HG03139 (cell line): Measurements from ENCODE around the gene KRTAP10-8.
"Not testable (repeated sequence)": the region's sequence is repeated elsewhere in the genome, so short reads cannot be mapped to it uniquely, and the experiment has no call there.

ENCODE experiments used
- ATAC-seq: cut with Tn5 transposase; IDR thresholded peaks from one replicate; pipeline ENCODE4 v1.9.1; 2021; ENCODE audit not compliant: unreplicated experiment

The KRTAP10-8 gene

DNA sequence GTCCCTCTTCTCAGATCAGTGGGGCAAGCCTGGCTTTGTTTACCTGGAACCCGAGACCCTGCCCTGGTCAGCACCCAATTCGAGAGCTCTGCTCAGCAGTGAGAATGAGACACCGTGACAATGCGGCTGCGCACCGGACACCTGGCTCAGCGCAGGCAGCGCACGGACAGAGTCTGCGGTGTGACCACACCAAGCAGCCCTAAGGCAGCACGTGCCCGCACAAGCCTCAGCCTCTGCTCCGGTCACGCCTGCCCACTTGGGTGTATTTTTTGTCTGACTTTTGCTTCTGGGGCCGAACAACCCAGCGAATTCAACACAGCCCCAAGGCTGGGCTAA lies 4.7 kb downstream of the KRTAP10-8 start:
- ATAC-seq, result no peak

DNA sequence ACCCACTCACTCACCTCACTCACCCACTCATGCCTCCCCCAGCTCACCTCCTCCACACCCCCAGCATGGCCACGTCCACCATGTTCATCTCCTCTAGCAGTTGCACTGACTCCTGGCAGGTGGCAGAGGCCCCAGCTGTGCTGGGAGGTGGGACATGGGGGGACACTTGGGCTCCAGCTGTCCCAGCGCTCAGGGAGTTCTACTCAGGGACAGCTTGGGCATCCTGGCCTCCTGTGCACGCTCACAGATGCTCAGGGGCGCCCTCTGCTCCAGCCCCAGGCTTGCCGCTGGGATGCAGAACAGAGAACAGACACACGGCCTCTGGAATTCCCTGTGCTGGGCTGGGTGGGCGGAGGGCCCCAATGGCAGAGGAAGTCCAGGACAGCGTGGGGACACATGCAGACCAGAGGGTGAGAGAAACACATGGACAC lies 5.2 kb downstream of the KRTAP10-8 start:
- no peak for ATAC-seq

DNA sequence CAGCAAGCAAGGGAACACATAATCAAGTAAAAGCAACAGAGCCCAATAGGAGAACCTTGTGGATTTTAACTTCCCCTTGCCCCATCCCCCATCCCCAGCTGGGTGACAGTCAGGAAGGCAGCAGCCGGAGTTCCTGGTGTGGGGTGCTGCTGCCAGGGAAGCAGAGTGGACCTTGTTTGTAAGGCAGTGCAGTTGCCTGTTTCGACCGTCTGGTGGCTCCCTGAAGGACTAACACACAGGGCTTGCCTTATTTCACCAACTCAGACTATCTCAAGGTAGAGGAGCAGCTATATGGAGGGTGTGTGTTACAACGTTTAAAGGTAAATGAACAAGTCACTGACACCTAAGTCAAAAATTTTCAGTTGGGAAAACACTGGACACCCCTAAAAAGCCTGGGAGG lies 6.6 kb downstream of the KRTAP10-8 start:
- ATAC-seq, result no peak

GRCh38 chr21:44618909-44619308 lies 7.0 kb downstream of the KRTAP10-8 start:
- no peak for ATAC-seq

DNA sequence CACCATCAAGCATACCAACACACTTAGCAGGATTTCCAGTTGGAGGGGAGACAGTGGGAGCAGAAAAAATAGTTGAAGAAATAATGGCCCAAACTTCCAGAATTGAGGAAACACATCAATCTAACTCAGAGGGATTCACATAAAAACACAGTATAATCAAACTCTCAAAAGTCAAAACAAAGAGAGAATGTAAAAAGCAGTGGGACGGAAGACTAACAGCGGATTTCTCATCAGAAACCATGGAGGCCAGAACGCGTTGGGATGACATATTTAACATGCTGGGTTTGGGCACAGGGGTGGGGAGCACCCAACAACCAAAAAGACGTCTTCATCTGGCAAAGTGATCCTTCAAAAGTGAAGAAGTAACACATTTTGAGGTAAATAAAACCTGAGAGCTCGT lies 8.0 kb downstream of the KRTAP10-8 start:
- ATAC-seq, result no peak

GRCh38 chr21:44623575-44623974 lies 11.7 kb downstream of the KRTAP10-8 start:
- ATAC-seq, result no peak

DNA sequence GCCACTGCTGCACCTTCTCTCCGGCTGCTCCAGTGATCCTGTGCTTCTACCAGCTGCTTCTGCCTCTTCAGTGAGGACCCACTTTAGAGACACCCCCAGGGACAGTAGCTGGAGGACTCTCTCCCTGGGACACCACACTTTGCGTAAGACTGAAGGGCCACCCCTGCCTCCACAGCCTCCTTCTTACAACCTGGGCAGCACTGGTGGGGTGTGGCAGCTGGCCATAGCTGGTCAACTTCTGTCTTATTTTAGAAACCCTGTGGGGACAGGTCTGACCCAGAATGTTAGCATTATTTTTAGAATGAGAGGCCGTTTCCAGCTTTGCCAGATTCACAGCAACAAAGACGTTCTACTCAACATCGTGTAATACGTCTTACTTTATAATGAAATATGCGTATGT lies 13.9 kb downstream of the KRTAP10-8 start:
- no peak for ATAC-seq

DNA sequence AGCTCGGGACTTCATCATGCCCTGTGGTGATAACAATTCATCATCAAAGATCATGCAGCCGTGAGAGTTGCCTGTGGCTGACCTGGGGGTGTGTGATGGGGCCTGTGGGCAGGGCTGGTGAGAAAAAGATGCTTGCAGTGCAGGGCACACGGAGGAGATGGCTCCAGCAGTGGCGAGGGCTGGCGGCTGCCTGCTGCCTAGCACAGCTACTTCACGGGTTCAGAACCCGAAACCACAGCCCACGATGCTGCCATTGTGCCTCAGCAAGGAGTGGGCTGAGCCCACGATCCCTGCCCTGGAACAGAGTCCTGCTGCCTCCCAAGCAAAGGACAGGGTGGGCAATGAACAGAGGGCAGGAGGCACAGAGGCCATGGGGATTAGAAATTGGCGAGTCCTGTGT lies 14.4 kb downstream of the KRTAP10-8 start:
- ATAC-seq, result no peak

GRCh38 chr21:44626673-44627143 lies 14.8 kb downstream of the KRTAP10-8 start, which contains the start of gene KRTAP10-9:
Gene KRTAP10-9 (plus strand): TSS chr21:44627093. CDS start chr21:44627172, 79 bp downstream.
- ATAC-seq, result no peak

DNA sequence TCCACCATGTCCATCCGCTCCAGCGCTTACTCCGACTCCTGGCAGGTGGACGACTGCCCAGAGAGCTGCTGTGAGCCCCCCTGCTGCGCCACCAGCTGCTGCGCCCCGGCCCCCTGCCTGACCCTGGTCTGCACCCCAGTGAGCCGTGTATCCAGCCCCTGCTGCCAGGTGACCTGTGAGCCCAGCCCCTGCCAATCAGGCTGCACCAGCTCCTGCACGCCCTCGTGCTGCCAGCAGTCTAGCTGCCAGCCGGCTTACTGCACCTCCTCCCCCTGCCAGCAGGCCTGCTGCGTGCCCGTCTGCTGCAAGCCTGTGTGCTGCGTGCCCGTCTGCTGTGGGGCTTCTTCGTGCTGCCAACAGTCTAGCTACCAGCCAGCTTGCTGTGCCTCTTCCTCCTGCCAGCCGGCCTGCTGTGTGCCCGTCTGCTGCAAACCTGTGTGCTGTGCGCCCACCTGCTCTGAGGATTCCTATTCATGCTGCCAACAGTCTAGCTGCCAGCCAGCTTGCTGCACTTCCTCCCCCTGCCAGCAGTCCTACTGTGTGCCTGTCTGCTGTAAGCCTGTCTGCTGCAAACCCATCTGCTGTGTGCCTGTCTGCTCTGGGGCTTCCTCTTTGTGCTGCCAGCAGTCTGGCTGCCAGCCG lies 15.4 kb downstream of the KRTAP10-8 start:
- ATAC-seq, result not testable (repeated sequence)

DNA sequence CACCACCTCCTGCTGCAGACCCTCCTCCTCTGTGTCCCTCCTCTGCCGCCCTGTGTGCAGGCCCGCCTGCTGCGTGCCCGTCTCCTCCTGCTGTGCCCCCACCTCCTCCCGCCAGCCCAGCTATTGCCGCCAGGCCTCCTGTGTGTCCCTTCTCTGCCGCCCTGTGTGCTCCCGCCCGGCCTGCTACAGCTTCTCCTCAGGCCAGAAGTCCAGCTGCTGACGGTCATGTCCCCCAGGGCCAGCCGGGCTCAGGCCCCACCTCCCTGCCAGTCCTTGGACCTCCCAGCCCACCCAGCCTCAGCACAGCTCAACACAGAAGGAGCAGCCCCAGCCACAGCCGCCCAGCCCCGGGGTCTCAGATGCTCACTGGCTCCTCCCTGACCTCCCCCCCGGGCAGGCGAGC lies 16.0 kb downstream of the KRTAP10-8 start:
- ATAC-seq, result not testable (repeated sequence)

GRCh38 chr21:44628707-44629391 lies 17.0 kb downstream of the KRTAP10-8 start:
- no peak for ATAC-seq

DNA sequence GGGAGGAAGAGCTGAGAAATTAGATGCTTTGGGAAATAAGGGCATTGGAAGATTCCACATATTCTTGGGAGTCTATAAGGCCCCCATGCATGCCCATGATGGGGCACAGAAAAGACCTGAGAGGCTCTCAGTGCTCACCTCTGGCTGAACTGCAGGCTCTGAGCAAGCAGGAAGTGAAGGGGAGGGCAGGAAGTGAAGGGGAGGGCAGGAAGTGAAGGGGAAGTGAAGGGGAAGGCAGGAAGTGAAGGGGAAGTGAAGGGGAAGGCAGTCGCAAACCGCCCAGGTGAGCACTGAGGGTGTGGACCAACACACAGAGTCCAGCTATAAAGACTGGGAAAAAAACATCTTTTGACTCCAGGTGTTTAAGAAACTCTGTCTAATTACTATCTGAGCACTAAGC lies 18.6 kb downstream of the KRTAP10-8 start:
- ATAC-seq, result no peak

GRCh38 chr21:44632067-44632466 lies 20.2 kb downstream of the KRTAP10-8 start:
- no peak for ATAC-seq

- no peak for ATAC-seq
These were observed 24.5 kb downstream of the KRTAP10-8 start for GRCh38 chr21:44636209-44637017.

DNA sequence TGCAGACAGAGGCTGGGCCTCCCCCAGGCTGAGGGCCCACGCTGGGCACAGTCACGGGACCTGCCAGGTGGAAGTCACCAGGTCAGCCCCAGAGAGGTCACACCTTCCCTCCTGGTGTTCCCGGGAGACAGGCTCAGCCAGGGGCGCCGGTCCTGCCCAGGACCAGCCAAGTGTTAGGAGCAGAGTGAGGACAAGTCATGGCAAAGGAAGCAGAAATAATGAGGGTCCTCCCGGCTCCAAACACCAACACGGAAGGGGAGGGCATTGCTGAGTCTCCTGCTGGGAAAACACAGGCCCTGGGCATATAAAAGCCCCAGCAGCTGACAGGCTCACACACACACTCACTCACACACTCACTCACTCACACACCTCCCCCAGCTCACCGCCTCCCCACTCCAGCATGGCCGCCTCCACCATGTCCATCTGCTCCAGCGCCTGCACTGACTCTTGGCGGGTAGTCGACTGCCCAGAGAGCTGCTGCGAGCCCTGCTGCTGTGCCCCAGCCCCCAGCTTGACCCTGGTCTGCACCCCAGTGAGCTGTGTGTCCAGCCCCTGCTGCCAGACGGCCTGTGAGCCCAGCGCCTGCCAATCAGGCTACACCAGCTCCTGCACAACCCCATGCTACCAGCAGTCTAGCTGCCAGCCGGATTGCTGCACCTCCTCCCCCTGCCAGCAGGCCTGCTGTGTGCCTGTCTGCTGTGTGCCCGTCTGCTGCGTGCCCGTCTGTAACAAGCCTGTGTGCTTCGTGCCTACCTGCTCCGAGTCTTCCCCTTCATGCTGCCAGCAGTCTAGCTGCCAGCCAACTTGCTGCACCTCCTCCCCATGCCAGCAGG lies 25.4 kb downstream of the KRTAP10-8 start, which contains the start of gene KRTAP10-10:
TSS of gene KRTAP10-10 (plus strand) at position 339 of the 833 bp plus-strand sequence. CDS start at position 401, 62 bp downstream.
- no peak for ATAC-seq

GRCh38 chr21:44637851-44638348 lies 26.0 kb downstream of the KRTAP10-8 start:
- not testable (repeated sequence) for ATAC-seq

DNA sequence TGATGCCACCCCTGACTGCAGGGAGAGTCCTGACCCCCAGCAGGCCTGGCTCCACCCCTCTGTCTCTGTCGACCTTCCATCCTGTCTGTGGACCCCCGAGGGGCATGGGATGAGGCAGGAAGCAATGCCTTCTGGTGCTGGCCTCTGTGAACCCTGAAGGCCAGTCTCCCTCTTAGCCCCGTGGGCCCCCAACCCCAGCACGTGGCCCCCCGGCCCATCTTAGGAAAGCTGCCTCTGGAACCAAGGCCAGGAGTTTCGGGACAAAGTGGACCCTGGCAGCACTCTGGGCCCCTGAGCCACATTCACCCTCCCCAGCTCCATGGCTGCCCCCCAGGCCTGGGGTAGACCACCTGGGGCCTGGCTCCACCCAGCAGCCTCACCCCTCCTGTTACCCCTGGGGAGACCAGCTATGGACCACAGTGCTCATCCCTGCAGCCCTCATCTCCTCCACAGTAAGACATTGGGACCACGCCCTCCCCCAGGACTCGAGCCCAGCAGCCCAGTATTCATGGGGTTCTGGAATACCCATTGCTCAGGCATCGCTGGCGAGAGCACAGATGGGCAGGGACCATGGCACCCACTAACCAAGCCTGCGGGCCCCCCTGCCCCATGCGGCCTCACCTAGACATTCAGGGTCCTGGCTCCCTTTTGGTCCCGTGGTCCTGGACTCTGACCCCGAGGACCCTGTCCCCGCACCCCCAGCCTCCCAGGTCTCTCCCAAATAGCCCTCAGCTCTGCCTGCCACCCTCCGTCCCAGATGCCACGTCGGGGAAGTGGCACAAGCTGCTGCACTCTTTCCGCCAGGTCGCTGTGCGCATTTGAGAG lies 26.8 kb downstream of the KRTAP10-8 start:
- ATAC-seq, result not testable (repeated sequence)

DNA sequence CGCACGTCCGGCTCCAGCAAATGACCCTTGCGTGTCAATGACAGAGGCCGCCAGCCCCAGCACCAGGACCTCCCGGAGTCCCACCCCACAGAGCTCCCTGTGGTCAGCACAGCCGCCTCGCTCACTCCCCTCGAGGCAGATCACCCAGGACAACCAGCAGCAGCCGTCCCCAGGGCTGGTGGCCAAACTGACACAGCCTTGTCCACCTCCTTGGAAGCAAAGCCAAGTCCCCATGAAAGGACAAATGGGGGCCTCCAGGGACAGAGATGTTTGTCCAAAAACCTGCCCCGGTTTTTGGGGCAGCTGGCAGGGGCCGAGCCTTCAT lies 27.4 kb downstream of the KRTAP10-8 start:
- no peak for ATAC-seq

DNA sequence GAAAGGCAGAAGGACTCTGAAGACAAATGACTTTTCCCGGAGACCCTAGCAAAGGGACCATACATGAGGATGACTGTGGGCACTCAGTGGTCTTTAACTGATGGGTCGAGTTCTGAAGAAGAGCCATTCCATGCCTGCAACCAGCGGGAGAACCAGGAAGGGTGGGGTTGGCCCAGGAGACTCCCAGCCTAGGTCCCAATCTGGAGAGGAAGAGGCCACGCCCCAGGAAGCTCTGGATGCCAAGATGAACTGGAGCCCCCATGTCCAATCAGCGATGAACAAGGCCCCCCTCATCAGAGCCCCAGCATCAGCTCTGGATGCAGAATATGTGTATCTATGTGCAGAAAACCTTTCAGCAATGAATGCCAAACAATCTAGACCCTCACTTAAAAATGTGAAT lies 28.9 kb downstream of the KRTAP10-8 start:
- ATAC-seq, result no peak
